A549 (cell line): ENCODE data around the gene XRCC6.

ENCODE experiments used
- CBX2 ChIP-seq: fragments of 200-600 bp; sonication (generic); IDR thresholded peaks from 2 replicates; pipeline ENCODE4 v1.6.1; 2016; ENCODE audit warnings: low read depth, mild to moderate bottlenecking, borderline replicate concordance
- CHD2 ChIP-seq: fragments of 150-350 bp; IDR thresholded peaks from 2 replicates; pipeline ENCODE4 v1.6.1; 2014; ENCODE audit warnings: low read length; ENCODE audit not compliant: partially characterized antibody
- EP300 ChIP-seq, 2 experiments: fragments of >200 bp; sonication (Bioruptor Twin); formaldehyde crosslinking; IDR thresholded peaks; 2 replicates in 1 of 2; 3 replicates in 1 of 2; pipeline ENCODE4 v1.6.1; 2016 to 2017
- KDM5A ChIP-seq: fragments of 200-600 bp; sonication (generic); IDR thresholded peaks from 2 replicates; pipeline ENCODE4 v1.6.1; 2016; ENCODE audit warnings: antibody characterized with exemption, mild to moderate bottlenecking
- MYC ChIP-seq: IDR thresholded peaks from 2 replicates; pipeline ENCODE4 v1.6.1; 2012; ENCODE audit warnings: mild to moderate bottlenecking, inconsistent platforms, low read length, improper control_type of control experiment, borderline replicate concordance
- PHF8 ChIP-seq: fragments of 200-600 bp; sonication (generic); IDR thresholded peaks from 2 replicates; pipeline ENCODE4 v1.6.1; 2016; ENCODE audit warnings: low read depth, mild to moderate bottlenecking, antibody characterized with exemption, moderate library complexity, borderline replicate concordance
- POLR2A ChIP-seq: IDR thresholded peaks from 2 replicates; pipeline ENCODE4 v1.6.1; 2012; ENCODE audit warnings: mild to moderate bottlenecking, low read length
- TF ChIP-seq, protein P1 (sequence below): fragments of >200 bp; sonication (Bioruptor Twin); formaldehyde crosslinking; IDR thresholded peaks from 2 replicates; pipeline ENCODE4 v1.6.1; 2016
- TF ChIP-seq, protein P2 (sequence below): fragments of 200-600 bp; sonication (generic); IDR thresholded peaks from 2 replicates; pipeline ENCODE4 v1.6.1; 2016; ENCODE audit warnings: antibody characterized with exemption, mild to moderate bottlenecking, moderate library complexity
- TF ChIP-seq, protein P3 (sequence below): fragments of >200 bp; sonication (Bioruptor Twin); formaldehyde crosslinking; IDR thresholded peaks from 3 replicates; pipeline ENCODE4 v1.5.1; 2016

DNA sequence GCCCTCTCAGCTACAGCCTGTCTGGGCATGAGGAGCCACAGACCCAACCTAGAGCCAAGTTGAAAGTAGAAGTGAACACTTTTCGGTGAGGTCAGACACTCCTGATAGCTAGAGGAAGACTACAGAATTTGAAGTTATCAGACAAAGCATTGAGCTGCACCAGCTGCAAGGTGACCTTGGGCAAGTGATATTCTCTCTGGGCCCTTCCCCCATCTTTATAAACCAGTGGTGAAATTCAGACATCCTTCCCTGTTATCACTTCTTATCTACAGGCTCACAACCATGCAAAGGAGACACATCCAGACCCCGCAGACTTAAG is 23.5 kb upstream of the XRCC6 start:
- TF ChIP-seq, protein P1, sequence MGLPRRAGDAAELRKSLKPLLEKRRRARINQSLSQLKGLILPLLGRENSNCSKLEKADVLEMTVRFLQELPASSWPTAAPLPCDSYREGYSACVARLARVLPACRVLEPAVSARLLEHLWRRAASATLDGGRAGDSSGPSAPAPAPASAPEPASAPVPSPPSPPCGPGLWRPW, result no peak
- TF ChIP-seq, protein P2, sequence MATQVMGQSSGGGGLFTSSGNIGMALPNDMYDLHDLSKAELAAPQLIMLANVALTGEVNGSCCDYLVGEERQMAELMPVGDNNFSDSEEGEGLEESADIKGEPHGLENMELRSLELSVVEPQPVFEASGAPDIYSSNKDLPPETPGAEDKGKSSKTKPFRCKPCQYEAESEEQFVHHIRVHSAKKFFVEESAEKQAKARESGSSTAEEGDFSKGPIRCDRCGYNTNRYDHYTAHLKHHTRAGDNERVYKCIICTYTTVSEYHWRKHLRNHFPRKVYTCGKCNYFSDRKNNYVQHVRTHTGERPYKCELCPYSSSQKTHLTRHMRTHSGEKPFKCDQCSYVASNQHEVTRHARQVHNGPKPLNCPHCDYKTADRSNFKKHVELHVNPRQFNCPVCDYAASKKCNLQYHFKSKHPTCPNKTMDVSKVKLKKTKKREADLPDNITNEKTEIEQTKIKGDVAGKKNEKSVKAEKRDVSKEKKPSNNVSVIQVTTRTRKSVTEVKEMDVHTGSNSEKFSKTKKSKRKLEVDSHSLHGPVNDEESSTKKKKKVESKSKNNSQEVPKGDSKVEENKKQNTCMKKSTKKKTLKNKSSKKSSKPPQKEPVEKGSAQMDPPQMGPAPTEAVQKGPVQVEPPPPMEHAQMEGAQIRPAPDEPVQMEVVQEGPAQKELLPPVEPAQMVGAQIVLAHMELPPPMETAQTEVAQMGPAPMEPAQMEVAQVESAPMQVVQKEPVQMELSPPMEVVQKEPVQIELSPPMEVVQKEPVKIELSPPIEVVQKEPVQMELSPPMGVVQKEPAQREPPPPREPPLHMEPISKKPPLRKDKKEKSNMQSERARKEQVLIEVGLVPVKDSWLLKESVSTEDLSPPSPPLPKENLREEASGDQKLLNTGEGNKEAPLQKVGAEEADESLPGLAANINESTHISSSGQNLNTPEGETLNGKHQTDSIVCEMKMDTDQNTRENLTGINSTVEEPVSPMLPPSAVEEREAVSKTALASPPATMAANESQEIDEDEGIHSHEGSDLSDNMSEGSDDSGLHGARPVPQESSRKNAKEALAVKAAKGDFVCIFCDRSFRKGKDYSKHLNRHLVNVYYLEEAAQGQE, result no peak
- TF ChIP-seq, protein P3, sequence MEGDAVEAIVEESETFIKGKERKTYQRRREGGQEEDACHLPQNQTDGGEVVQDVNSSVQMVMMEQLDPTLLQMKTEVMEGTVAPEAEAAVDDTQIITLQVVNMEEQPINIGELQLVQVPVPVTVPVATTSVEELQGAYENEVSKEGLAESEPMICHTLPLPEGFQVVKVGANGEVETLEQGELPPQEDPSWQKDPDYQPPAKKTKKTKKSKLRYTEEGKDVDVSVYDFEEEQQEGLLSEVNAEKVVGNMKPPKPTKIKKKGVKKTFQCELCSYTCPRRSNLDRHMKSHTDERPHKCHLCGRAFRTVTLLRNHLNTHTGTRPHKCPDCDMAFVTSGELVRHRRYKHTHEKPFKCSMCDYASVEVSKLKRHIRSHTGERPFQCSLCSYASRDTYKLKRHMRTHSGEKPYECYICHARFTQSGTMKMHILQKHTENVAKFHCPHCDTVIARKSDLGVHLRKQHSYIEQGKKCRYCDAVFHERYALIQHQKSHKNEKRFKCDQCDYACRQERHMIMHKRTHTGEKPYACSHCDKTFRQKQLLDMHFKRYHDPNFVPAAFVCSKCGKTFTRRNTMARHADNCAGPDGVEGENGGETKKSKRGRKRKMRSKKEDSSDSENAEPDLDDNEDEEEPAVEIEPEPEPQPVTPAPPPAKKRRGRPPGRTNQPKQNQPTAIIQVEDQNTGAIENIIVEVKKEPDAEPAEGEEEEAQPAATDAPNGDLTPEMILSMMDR, result no peak
- TF ChIP-seq KDM5A (no peak), PHF8 (no peak), EP300 (IDR thresholded peaks at IDR 0.05) (no peak), MYC (no peak), POLR2A (no peak), CHD2 (no peak), CBX2 (no peak)
